ENCODE measurements around the gene PRDM16.

DNA sequence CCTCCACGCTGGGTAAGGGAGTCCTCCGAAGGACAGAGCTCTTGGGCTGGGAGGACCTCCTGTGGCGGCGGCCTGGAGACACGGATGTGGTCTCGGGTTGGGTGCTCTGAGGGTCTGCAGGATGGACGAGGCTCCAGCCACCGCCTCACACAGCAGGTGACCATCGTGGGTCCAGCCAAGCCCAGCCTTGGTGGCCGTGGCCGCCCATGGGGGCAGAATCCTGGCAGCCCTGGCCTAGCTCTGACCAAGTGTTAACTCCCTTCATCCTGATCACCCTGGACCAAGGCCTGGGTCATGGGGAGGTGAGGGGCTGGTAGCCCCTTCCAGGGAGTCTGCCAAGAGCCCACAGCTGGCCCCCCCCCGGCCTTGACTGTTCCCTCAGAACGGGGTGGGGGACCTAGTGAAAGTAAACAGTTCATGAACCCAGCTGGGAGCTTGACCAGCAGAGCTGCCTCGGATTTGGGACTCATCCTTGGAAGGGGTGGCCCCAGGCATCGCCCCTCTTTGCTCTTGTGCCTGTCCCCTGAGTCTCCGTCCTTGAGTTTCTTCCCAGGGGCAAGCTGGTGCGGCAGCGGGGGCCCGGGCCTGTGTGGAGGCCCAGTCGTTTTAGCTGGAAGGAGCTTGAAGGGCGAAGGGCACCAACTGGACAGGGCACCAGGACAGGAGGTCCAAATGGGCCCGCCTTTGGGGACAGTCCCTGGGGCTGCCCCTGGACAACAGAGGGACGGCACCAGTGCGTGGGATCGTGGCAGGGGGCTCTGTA lies 403.3 kb downstream of the PRDM16 start:
- TF ChIP-seq, protein P1, sequence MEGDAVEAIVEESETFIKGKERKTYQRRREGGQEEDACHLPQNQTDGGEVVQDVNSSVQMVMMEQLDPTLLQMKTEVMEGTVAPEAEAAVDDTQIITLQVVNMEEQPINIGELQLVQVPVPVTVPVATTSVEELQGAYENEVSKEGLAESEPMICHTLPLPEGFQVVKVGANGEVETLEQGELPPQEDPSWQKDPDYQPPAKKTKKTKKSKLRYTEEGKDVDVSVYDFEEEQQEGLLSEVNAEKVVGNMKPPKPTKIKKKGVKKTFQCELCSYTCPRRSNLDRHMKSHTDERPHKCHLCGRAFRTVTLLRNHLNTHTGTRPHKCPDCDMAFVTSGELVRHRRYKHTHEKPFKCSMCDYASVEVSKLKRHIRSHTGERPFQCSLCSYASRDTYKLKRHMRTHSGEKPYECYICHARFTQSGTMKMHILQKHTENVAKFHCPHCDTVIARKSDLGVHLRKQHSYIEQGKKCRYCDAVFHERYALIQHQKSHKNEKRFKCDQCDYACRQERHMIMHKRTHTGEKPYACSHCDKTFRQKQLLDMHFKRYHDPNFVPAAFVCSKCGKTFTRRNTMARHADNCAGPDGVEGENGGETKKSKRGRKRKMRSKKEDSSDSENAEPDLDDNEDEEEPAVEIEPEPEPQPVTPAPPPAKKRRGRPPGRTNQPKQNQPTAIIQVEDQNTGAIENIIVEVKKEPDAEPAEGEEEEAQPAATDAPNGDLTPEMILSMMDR (IDR thresholded peaks at IDR 0.05) = no peak; the same call in 1 of the 2 replicates
- TF ChIP-seq TCF7L2 (IDR thresholded peaks at IDR 0.05; ENCODE audit: low read depth, low read length) (no peak), POLR2AphosphoS5 (IDR thresholded peaks at IDR 0.05; ENCODE audit: low read depth, low read length) (no peak), SIN3A (IDR thresholded peaks at IDR 0.05; ENCODE audit: borderline replicate concordance, insufficient read depth, low read depth, low read length) (no peak)
- TF ChIP-seq, protein P2, sequence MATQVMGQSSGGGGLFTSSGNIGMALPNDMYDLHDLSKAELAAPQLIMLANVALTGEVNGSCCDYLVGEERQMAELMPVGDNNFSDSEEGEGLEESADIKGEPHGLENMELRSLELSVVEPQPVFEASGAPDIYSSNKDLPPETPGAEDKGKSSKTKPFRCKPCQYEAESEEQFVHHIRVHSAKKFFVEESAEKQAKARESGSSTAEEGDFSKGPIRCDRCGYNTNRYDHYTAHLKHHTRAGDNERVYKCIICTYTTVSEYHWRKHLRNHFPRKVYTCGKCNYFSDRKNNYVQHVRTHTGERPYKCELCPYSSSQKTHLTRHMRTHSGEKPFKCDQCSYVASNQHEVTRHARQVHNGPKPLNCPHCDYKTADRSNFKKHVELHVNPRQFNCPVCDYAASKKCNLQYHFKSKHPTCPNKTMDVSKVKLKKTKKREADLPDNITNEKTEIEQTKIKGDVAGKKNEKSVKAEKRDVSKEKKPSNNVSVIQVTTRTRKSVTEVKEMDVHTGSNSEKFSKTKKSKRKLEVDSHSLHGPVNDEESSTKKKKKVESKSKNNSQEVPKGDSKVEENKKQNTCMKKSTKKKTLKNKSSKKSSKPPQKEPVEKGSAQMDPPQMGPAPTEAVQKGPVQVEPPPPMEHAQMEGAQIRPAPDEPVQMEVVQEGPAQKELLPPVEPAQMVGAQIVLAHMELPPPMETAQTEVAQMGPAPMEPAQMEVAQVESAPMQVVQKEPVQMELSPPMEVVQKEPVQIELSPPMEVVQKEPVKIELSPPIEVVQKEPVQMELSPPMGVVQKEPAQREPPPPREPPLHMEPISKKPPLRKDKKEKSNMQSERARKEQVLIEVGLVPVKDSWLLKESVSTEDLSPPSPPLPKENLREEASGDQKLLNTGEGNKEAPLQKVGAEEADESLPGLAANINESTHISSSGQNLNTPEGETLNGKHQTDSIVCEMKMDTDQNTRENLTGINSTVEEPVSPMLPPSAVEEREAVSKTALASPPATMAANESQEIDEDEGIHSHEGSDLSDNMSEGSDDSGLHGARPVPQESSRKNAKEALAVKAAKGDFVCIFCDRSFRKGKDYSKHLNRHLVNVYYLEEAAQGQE (IDR thresholded peaks at IDR 0.05; ENCODE audit: insufficient read depth in 1 of 2, low read depth in 2 of 2, low read length in 1 of 2) = no peak
